Mucosa of stomach (tissue), 1 donor: ENCODE measurements around the gene FSIP2.
"Not testable (repeated sequence)": the region's sequence is repeated elsewhere in the genome, so short reads cannot be mapped to it uniquely, and the experiment has no call there.

ENCODE experiments used
- H3K27me3 ChIP-seq: one replicate; pipeline ENCODE4 v1.7.0; 2013; ENCODE audit warnings: mild to moderate bottlenecking, low read length; ENCODE audit not compliant: control insufficient read depth, insufficient read depth
- H3K36me3 ChIP-seq: one replicate; pipeline ENCODE4 v1.7.0; 2013; ENCODE audit warnings: low read length; ENCODE audit not compliant: control insufficient read depth, insufficient read depth
- H3K4me1 ChIP-seq: one replicate; pipeline ENCODE4 v1.7.0; 2013; ENCODE audit warnings: mild to moderate bottlenecking, low read length; ENCODE audit not compliant: control insufficient read depth, insufficient read depth
- H3K4me3 ChIP-seq: one replicate; pipeline ENCODE4 v1.7.0; 2013; ENCODE audit warnings: low read length
- H3K9ac ChIP-seq: one replicate; pipeline ENCODE4 v1.7.0; 2013; ENCODE audit warnings: mild to moderate bottlenecking, low read length, moderate library complexity
- H3K9me3 ChIP-seq: one replicate; pipeline ENCODE4 v1.7.0; 2013; ENCODE audit warnings: mild to moderate bottlenecking, low read length, moderate library complexity; ENCODE audit not compliant: control insufficient read depth
- donor health status: Pancreatic carcinoma.

FSIP2 gene

GRCh38 chr2:185864468-185865260, 126.1 kb downstream of the FSIP2 start:
- H3K27me3 ChIP-seq, H3K4me1 ChIP-seq, H3K36me3 ChIP-seq, H3K9me3 ChIP-seq, H3K4me3 ChIP-seq, H3K9ac ChIP-seq: not testable (repeated sequence)

GRCh38 chr2:185875136-185875931, 136.7 kb downstream of the FSIP2 start:
- Histone ChIP-seq H3K4me1 (no peaks in the 10 kb centered on the region), H3K36me3 (no peaks in the 10 kb centered on the region), H3K9me3 (no peaks in the 10 kb centered on the region), H3K4me3 (no peak overlapping the region), H3K27me3 (no peaks in the 10 kb centered on the region), H3K9ac (no peak overlapping the region)

GRCh38 chr2:185876234-185876633, 137.6 kb downstream of the FSIP2 start:
- Histone ChIP-seq H3K27me3 (no peaks in the 10 kb centered on the region), H3K9me3 (no peaks in the 10 kb centered on the region), H3K4me1 (no peaks in the 10 kb centered on the region), H3K4me3 (no peak overlapping the region), H3K9ac (no peak overlapping the region), H3K36me3 (no peaks in the 10 kb centered on the region)

- no peaks in the 10 kb centered on the region for H3K9me3 ChIP-seq
- H3K4me1 ChIP-seq, result no peaks in the 10 kb centered on the region
- no peaks in the 10 kb centered on the region for H3K36me3 ChIP-seq
- no peak overlapping the region for H3K9ac ChIP-seq
- H3K4me3 ChIP-seq, result no peak overlapping the region
- H3K27me3 ChIP-seq, result no peaks in the 10 kb centered on the region
Measured at GRCh38 chr2:185880396-185880795, 141.8 kb downstream of the FSIP2 start.
